ENCODE measurements around the gene UBE2QL1. TPM values are rescaled to one million over a fixed set of nuclear protein-coding genes. Genes with fewer than 3 reads are reported as not detected.

UBE2QL1 gene
- total RNA-seq, 1 experiment from 2014 or later = not detected

DNA sequence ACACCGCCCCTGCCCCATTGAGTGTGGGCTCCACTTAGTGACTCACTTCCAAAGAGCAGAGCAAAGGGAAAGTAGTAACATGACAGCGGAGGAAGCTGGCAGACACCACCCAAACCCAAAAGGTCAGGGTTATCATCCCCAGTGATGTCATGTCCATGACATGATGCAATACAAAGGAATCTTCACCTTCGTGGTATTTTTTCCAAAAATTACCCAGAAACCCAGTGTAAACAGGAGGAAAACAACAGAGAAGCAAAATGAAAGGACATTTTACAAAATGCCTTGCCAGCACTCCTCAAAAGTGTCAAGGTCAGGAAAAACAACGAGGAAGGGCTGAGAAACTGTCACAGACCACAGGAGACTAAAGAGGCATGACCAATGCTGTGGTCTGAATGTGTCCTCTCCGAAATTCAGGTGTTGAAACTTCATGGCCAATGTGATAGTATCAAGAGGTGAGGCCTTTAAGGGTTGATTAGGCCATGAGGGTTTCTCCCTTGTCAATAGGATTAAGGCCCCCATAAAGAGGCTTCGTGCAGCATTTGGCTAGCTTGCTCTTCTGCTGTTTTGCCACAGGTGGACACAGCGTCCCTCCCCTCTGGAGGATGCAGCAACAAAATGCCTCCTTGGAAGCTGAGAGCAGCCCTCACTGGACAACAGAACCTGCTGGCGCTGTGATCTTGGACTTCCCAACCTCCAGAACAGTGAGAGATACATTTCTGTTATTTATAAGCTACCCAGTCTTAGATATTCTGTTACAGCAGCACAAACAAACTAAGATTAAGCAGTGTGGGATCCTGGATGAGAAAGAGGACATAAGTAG lies 39.8 kb upstream of the UBE2QL1 start:
- Histone ChIP-seq H3K9me3 (ENCODE audit: control insufficient read depth in 1 of 2, insufficient read depth in 1 of 2, low read depth in 1 of 2, low read length in 2 of 2) (no peaks in the 10 kb centered on the region), H2AFZ (ENCODE audit: low read depth, low read length, poor library complexity, severe bottlenecking) (no peak overlapping the region), H3K9ac (ENCODE audit: low read length) (no peak overlapping the region), H3K27me3 (ENCODE audit: insufficient read depth, low read length) (peaks cover 37% of the 10 kb centered on the region), H3K27ac (ENCODE audit: low read depth, low read length) (no peak overlapping the region), H3K4me3 (replicated peaks in 1 of 2; ENCODE audit: low read depth in 1 of 2, low read length in 2 of 2) (no peak overlapping the region), H3K4me1 (ENCODE audit: control insufficient read depth in 1 of 2, insufficient read depth in 2 of 2, low read length in 2 of 2) (no peaks in the 10 kb centered on the region), H3K9me2 (ENCODE audit: insufficient read depth) (no peaks in the 10 kb centered on the region), H4K20me1 (ENCODE audit: insufficient read depth) (no peaks in the 10 kb centered on the region), H3K79me2 (ENCODE audit: insufficient read depth, low read length) (no peaks in the 10 kb centered on the region), H3K4me2 (ENCODE audit: low read length) (no peak overlapping the region), H3K36me3 (ENCODE audit: control insufficient read depth in 1 of 2, insufficient read depth in 2 of 2, low read length in 2 of 2) (no peaks in the 10 kb centered on the region)
- CTCF ChIA-PET = no interaction called here
- POLR2A ChIA-PET = no interaction called here
- intact Hi-C loops (cut with micrococcal nuclease) = no loop called here
- no peak for TF ChIP-seq POLR2A (IDR thresholded peaks at IDR 0.05; ENCODE audit: borderline replicate concordance, extremely low read depth, insufficient read depth, insufficient read length)
- TF ChIP-seq, protein P1, sequence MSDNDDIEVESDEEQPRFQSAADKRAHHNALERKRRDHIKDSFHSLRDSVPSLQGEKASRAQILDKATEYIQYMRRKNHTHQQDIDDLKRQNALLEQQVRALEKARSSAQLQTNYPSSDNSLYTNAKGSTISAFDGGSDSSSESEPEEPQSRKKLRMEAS (IDR thresholded peaks at IDR 0.05) = no peak
- TF ChIP-seq, protein P2, sequence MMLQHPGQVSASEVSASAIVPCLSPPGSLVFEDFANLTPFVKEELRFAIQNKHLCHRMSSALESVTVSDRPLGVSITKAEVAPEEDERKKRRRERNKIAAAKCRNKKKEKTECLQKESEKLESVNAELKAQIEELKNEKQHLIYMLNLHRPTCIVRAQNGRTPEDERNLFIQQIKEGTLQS (IDR thresholded peaks at IDR 0.05) = no peak
- no peak for TF ChIP-seq POLR2AphosphoS5 (IDR thresholded peaks at IDR 0.05; ENCODE audit: low read depth, low read length)
- TF ChIP-seq TCF7L2 (IDR thresholded peaks at IDR 0.05; ENCODE audit: borderline replicate concordance, extremely low read depth, insufficient read depth, insufficient read length) = no peak
- TF ChIP-seq ZNF274 (IDR thresholded peaks at IDR 0.05; ENCODE audit: low read depth, low read length) = no peak
- ATAC-seq (no peak), DNase-seq (ENCODE audit: low read depth, low spot score) (no peak)
- no TSS peak for BruUV-seq (replicated peaks)
- RAD21 ChIA-PET (ENCODE audit: low non-redundant PET in 1 of 2, low total read pairs in 2 of 2, uncharacterized antibody in 2 of 2, unreplicated experiment in 2 of 2) = no interaction called here

DNA sequence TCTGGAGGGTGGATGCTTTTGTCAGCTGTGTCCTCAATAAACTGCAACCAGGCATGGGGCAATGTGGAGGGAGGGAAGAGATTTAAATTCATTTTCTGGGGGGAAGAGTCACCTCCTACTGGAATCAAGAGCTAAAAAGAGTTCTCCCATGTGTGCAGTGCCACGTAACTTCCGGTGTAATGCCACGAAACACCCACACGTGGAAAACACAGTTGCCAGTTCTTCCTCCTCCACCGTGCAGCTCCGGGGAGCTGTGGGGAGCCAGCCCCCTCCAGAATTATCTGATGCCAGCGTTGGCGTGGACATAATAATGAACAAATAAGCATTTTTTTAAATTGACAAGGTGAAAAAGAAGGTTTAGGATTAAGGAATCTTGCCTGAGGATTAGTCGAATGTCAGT lies 38.2 kb upstream of the UBE2QL1 start:
- BruUV-seq (replicated peaks) = no TSS peak
- intact Hi-C loops (cut with micrococcal nuclease) = no loop called here
- H3K9me2 ChIP-seq (ENCODE audit: insufficient read depth) = no peaks in the 10 kb centered on the region
- H3K9ac ChIP-seq (ENCODE audit: low read length) = no peak overlapping the region
- no peaks in the 10 kb centered on the region for H3K79me2 ChIP-seq (ENCODE audit: insufficient read depth, low read length)
- peaks cover 40% of the 10 kb centered on the region for H3K27me3 ChIP-seq (ENCODE audit: insufficient read depth, low read length)
- no peak for DNase-seq (ENCODE audit: low read depth, low spot score)
- CTCF ChIA-PET = no interaction called here
- H3K36me3 ChIP-seq (ENCODE audit: control insufficient read depth in 1 of 2, insufficient read depth in 2 of 2, low read length in 2 of 2) = no peaks in the 10 kb centered on the region
- H3K27ac ChIP-seq (ENCODE audit: low read depth, low read length) = no peak overlapping the region
- no peaks in the 10 kb centered on the region for H4K20me1 ChIP-seq (ENCODE audit: insufficient read depth)
- no peak overlapping the region for H2AFZ ChIP-seq (ENCODE audit: low read depth, low read length, poor library complexity, severe bottlenecking)
- no peak for ATAC-seq
- H3K4me2 ChIP-seq (ENCODE audit: low read length) = no peak overlapping the region
- no peak overlapping the region for H3K4me3 ChIP-seq (replicated peaks in 1 of 2; ENCODE audit: low read depth in 1 of 2, low read length in 2 of 2)
- POLR2A ChIA-PET = no interaction called here
- no peaks in the 10 kb centered on the region for H3K4me1 ChIP-seq (ENCODE audit: control insufficient read depth in 1 of 2, insufficient read depth in 2 of 2, low read length in 2 of 2)
- no peaks in the 10 kb centered on the region for H3K9me3 ChIP-seq (ENCODE audit: control insufficient read depth in 1 of 2, insufficient read depth in 1 of 2, low read depth in 1 of 2, low read length in 2 of 2)
- TF ChIP-seq TCF7L2 (IDR thresholded peaks at IDR 0.05; ENCODE audit: borderline replicate concordance, extremely low read depth, insufficient read depth, insufficient read length) (no peak), ZNF274 (IDR thresholded peaks at IDR 0.05; ENCODE audit: low read depth, low read length) (no peak), YY1 (IDR thresholded peaks at IDR 0.05; ENCODE audit: extremely low read depth, insufficient replicate concordance, low read depth, low read length) (no peak)
- RAD21 ChIA-PET (ENCODE audit: low non-redundant PET in 1 of 2, low total read pairs in 2 of 2, uncharacterized antibody in 2 of 2, unreplicated experiment in 2 of 2) = no interaction called here

Data from HCT116 (cell line).